Left ventricle myocardium inferior (tissue), 1 donor: ENCODE data around the gene VILL. TPM values are rescaled to one million over a fixed set of nuclear protein-coding genes. Genes with fewer than 3 reads are reported as not detected.

ENCODE experiments used
- DNase-seq: peaks from one replicate; pipeline ENCODE4 v3.0.0-alpha.2; 2020
- H3K27ac ChIP-seq: fragments of 200-600 bp; replicated peaks from 2 replicates; pipeline ENCODE4 v1.8.0; 2021
- H3K27me3 ChIP-seq: fragments of 200-600 bp; 2 replicates; pipeline ENCODE4 v1.8.0; 2021; ENCODE audit warnings: low read depth
- H3K36me3 ChIP-seq: fragments of 200-600 bp; 2 replicates; pipeline ENCODE4 v1.8.0; 2021
- H3K4me1 ChIP-seq: fragments of 200-600 bp; 2 replicates; pipeline ENCODE4 v1.8.0; 2021
- H3K4me3 ChIP-seq: fragments of 200-600 bp; 2 replicates; pipeline ENCODE4 v1.8.0; 2021; ENCODE audit warnings: mild to moderate bottlenecking, moderate library complexity
- H3K9me3 ChIP-seq: fragments of 200-600 bp; replicated peaks from 2 replicates; pipeline ENCODE4 v1.8.0; 2021
- CTCF ChIP-seq: fragments of 200-600 bp; IDR thresholded peaks from 2 replicates; pipeline ENCODE4 v1.8.0; 2021; ENCODE audit warnings: antibody characterized with exemption, mild to moderate bottlenecking, borderline replicate concordance
- intact Hi-C: fragments of 100-400 bp; cut with micrococcal nuclease; formaldehyde crosslinking; loops from one replicate; pipeline ENCODE4 v1.11.0; 2022
- total RNA-seq: library from RNA; stranded (reverse); fragmentation: NEBNext Ultra II Directional; extraction: Animal tissue kit (Norgen Biotek cat#: 25700); gene quantifications from one replicate; pipeline ENCODE4 v1.2.1, GENCODE V29; 2021
- donor health status: DM: no; HTN: yes; CAD: no; lungs with severe emphysema.

The VILL gene
- total RNA-seq, 1 donor from 2014 or later: 3.6 TPM

DNA sequence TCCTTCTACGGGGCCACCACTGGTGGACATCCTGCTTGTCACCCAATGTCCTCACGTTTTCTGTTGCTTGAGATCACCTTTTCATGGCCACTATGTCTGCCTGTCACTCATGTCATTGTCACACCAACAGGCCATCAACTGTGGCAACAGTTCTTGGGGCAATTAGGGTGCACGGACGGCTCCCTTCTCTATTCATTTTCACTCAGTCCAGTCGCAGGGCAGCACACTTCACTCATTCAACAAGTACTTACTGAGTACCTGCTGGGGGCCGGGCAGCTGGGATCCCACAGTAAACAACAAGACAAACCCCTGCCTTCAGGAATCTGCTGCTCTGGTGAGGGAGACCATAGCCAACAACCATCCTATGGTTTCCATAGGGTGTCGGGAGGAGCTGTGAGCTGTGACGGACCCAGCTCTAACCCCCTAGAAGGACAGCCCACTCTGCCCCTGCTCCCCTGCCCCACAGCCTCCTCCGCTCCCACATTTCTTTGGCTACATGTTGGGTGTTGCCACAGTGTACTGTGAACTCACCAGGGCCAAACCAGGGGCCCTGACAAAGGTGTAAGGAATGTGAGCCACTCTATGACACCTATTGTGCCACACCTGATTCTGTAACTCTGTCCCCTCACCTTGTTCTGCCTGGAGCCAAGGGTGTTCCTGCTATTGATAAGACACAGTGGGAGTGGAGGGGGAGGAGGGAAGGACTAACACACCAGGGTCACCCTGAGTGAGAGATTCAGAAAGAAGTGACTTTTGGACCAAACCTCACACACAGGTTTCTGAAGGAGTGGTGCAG is 1.9 kb downstream of the VILL start:
- peaks cover 21% of the 10 kb centered on the region for H3K4me1 ChIP-seq
- no peaks in the 10 kb centered on the region for H3K27me3 ChIP-seq
- H3K4me3 ChIP-seq: no peak overlapping the region
- no peak for DNase-seq
- intact Hi-C loops: no loop called here
- no peaks in the 10 kb centered on the region for H3K9me3 ChIP-seq
- H3K36me3 ChIP-seq: no peaks in the 10 kb centered on the region
- no peak for TF ChIP-seq CTCF
- H3K27ac ChIP-seq: no peak overlapping the region

DNA sequence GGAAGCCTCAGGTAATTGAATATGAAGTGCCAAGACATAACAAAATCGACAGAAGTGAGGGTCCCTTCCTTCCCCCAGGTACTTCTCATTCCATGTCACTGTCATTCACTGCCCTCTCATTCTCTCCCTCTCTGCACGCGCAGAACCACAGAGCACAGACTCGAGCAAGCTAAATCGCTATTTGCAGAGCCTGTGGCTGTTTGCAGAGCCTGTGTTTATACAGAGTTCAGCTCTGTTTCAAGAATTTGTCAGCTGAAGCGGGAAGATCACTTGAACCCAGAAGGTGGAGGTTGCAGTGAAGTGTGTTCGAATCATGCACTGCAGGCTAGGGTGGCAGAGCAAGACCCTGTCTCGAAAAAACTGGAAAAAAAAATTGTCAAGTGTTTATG is 2.5 kb downstream of the VILL start:
- Histone ChIP-seq H3K4me1 (peaks cover 26% of the 10 kb centered on the region), H3K9me3 (no peaks in the 10 kb centered on the region), H3K36me3 (no peaks in the 10 kb centered on the region), H3K27ac (peak overlapping the region; percentile 78), H3K4me3 (no peak overlapping the region), H3K27me3 (no peaks in the 10 kb centered on the region)
- TF ChIP-seq CTCF: no peak
- intact Hi-C loops: no loop called here
- no peak for DNase-seq

GRCh38 chr3:37993460-37993819 is 2.9 kb downstream of the VILL start:
- H3K4me3 ChIP-seq: peak overlapping the region; percentile 66
- no peaks in the 10 kb centered on the region for H3K9me3 ChIP-seq
- no peaks in the 10 kb centered on the region for H3K27me3 ChIP-seq
- no peak for TF ChIP-seq CTCF
- intact Hi-C loops: no loop called here
- no peak for DNase-seq
- H3K27ac ChIP-seq: peak overlapping the region; percentile 78
- H3K4me1 ChIP-seq: peaks cover 29% of the 10 kb centered on the region
- H3K36me3 ChIP-seq: no peaks in the 10 kb centered on the region

- peak; percentile 79 for DNase-seq
- peak overlapping the region; percentile 66 for H3K4me3 ChIP-seq
- H3K27me3 ChIP-seq: no peaks in the 10 kb centered on the region
- peaks cover 33% of the 10 kb centered on the region for H3K4me1 ChIP-seq
- intact Hi-C loops: no loop called here
- H3K27ac ChIP-seq: peak overlapping the region; percentile 78
- H3K36me3 ChIP-seq: no peaks in the 10 kb centered on the region
- TF ChIP-seq CTCF: no peak
- no peaks in the 10 kb centered on the region for H3K9me3 ChIP-seq
Measured at GRCh38 chr3:37993820-37994638, 3.4 kb downstream of the VILL start.

- no peaks in the 10 kb centered on the region for H3K36me3 ChIP-seq
- intact Hi-C loops: no loop called here
- H3K9me3 ChIP-seq: no peaks in the 10 kb centered on the region
- DNase-seq: no peak
- peak overlapping the region; percentile 66 for H3K4me3 ChIP-seq
- peaks cover 38% of the 10 kb centered on the region for H3K4me1 ChIP-seq
- no peak for TF ChIP-seq CTCF
- H3K27ac ChIP-seq: peak overlapping the region; percentile 78
- no peaks in the 10 kb centered on the region for H3K27me3 ChIP-seq
Measured at GRCh38 chr3:37994639-37994972, 4.0 kb downstream of the VILL start.
